COLO829 (cell line): ENCODE measurements around the gene PC.

Experiments
- DNase-seq: peaks from one replicate; pipeline ENCODE4 v3.0.0; 2012; ENCODE audit warnings: low spot score

The PC gene

GRCh38 chr11:66882561-66883015, 75.6 kb downstream of the PC start:
- no peak for DNase-seq

GRCh38 chr11:66881927-66882452, 76.2 kb downstream of the PC start:
- DNase-seq, result no peak

- no peak for DNase-seq
Measured at GRCh38 chr11:66881451-66881835, 76.7 kb downstream of the PC start.

- no peak for DNase-seq
Measured at GRCh38 chr11:66880496-66881450, 77.4 kb downstream of the PC start.

- no peak for DNase-seq
Measured at GRCh38 chr11:66879999-66880398, 78.2 kb downstream of the PC start.

GRCh38 chr11:66879583-66879982, 78.6 kb downstream of the PC start:
- DNase-seq, result no peak

GRCh38 chr11:66879000-66879399, 79.2 kb downstream of the PC start:
- DNase-seq, result no peak

GRCh38 chr11:66878474-66878873, 79.7 kb downstream of the PC start:
- DNase-seq, result no peak

GRCh38 chr11:66877588-66878385, 80.4 kb downstream of the PC start:
- DNase-seq, result no peak

GRCh38 chr11:66875378-66875777, 82.8 kb downstream of the PC start:
- no peak for DNase-seq

- DNase-seq, result no peak
Measured at GRCh38 chr11:66874232-66874631, 84.0 kb downstream of the PC start.

GRCh38 chr11:66871521-66871901, 86.7 kb downstream of the PC start:
- no peak for DNase-seq

- no peak for DNase-seq
Measured at GRCh38 chr11:66870616-66871520, 87.3 kb downstream of the PC start.

- DNase-seq, result no peak
Measured at GRCh38 chr11:66870131-66870530, 88.1 kb downstream of the PC start.

GRCh38 chr11:66869567-66869870, 88.7 kb downstream of the PC start:
- no peak for DNase-seq

- no peak for DNase-seq
Measured at GRCh38 chr11:66868726-66869566, 89.2 kb downstream of the PC start.

GRCh38 chr11:66868082-66868725, 90.0 kb downstream of the PC start:
- no peak for DNase-seq

GRCh38 chr11:66867425-66868040, 90.7 kb downstream of the PC start:
- no peak for DNase-seq

- no peak for DNase-seq
Measured at GRCh38 chr11:66866511-66866986, 91.6 kb downstream of the PC start.

GRCh38 chr11:66866007-66866406, 92.2 kb downstream of the PC start:
- no peak for DNase-seq
